GM19395 (cell line): ENCODE results near the gene CYFIP2.

Source experiments
- ATAC-seq: cut with Tn5 transposase; IDR thresholded peaks from one replicate; pipeline ENCODE4 v1.9.1; 2021; ENCODE audit warnings: mild to moderate bottlenecking, moderate library complexity; ENCODE audit not compliant: unreplicated experiment

CYFIP2 gene

DNA sequence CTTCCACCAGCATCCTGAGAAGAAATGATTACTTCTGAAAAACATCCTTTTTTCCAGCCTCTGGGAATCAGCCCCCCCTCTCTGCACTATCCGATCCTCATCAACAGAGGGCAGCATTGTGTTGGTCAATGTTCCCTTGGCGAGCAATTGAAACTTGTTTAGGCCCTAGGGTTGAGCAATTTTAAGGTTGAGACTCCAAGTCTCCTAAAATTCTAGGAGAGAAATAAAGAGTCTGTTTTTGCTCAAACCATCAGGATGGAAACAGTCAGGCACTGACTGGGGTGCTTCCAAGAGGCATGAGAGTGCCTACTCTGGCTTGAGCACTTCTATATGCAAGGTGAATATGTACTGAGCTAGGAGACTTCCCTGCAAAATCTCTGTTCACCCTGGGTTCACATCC lies 12.4 kb upstream of the CYFIP2 start:
- ATAC-seq: peak; percentile 64

DNA sequence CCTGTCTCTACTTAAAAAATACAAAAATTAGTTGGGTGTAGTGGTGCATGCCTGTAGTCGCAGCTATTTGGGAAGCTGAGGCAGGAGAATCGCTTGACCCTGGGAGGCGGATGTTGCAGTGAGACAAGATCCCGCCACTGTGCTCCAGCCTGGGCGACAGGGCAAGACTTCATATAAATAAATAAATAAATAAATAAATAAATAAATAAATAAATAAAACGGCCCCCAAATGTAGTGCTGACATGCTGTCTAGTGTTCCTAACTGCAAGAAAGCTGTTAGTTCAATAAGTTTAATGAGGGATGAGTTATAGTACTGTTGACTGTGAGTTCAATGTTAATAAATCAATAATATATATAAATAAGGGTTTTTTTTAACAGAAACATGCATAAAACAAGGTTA lies 7.5 kb upstream of the CYFIP2 start:
- no peak for ATAC-seq

DNA sequence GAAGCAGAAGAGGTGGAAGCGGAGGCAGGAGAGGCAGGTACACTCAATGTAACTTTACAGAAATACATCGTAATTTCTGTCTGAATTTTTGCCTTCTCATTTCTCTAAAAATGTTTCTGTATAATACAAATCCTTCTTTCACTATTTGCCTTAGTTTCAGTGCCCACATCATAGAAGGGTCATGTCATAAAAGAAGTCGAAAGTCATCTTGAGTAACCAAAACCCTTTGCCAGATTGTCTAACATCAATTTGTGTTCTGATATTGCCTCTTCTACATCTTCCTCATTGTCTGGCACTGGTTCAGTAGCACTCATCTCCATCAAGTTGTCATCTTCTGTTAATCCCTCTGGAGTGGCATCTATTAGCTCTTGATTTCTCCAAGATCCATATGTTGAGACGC lies 6.2 kb upstream of the CYFIP2 start:
- ATAC-seq: no peak

DNA sequence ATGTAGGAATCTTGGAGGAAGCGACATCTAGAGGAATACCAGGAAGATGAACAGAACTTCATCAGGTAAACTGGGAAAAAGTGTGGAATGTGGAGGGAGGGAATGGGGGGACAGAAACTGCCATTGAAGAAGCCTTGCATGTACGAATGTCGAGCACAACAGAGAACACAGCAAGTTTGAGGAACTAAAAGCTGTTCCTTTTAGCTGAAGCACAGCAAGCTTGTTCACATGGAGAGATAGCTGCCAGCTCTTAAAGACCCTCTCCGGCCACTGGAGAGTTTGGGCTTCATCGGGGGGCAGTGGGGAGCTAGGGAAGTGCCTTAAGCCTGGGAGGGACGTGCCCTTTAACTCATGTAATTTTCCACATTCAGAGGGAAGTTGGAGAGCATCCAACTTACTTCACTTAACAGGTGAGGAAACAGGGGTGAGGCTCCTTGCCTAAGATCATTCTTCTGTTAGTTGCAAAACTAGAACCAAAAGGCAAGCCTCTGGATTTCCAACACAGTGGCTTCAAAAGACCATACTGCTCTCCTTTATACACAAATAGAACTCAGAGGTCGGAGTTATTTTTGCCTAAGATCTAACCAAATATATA lies 2.3 kb upstream of the CYFIP2 start:
- no peak for ATAC-seq

DNA sequence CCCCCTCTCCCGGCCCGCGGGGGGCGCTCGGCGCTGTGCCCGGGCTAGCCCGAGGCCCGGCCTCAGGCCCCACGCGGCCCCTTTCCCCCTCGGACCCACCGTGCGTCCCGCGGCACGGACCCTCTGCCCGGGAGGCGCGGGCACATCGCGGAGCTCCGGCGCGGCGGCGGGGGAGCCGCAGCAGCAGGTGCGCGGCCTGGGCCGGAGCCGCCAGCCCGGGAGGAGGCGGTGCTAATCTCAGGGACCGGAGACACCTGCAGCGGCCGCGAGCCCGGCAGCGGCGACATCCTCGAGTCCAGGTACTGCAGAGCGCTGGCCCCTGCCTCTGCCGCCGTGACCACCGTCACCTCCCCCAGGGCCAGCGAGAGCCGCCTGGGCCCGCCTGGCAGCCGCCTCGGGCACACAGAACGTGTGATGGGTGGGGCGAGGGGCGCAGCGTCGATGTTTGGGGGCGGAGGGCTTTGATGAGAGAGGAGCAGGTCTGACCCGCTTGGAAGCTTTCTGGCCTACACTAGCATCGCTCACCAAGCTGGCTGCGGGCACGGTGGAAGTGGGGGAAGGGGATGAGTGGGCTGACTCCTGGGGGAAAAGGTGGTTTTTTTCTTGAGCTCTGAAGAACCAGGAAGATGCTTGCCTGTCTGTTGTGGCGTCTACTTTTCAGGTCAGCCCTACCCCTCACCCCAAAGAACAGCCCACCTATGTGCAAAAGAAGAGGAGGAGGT lies 524 bp downstream of the CYFIP2 start:
- ATAC-seq: peak; percentile 51

DNA sequence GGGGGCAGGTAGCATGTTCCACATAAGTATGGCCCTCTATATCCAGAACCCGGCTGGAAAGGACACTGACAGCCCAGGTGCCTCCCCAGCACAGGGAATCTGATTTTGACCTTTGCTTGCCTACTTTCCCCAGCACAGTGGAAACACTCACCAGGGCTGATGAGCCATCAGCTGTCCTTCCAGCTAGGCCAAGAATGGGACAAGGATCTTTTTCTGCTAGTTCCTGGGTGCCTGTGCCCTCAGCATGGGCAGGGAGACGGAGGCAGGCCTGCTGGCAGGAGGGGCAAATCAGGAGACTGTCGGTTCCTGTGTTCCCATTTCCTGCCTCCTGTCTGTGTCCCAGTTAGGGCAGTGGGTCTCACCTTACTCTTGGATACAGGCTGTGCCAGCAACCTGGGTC lies 1.1 kb downstream of the CYFIP2 start:
- ATAC-seq: no peak

DNA sequence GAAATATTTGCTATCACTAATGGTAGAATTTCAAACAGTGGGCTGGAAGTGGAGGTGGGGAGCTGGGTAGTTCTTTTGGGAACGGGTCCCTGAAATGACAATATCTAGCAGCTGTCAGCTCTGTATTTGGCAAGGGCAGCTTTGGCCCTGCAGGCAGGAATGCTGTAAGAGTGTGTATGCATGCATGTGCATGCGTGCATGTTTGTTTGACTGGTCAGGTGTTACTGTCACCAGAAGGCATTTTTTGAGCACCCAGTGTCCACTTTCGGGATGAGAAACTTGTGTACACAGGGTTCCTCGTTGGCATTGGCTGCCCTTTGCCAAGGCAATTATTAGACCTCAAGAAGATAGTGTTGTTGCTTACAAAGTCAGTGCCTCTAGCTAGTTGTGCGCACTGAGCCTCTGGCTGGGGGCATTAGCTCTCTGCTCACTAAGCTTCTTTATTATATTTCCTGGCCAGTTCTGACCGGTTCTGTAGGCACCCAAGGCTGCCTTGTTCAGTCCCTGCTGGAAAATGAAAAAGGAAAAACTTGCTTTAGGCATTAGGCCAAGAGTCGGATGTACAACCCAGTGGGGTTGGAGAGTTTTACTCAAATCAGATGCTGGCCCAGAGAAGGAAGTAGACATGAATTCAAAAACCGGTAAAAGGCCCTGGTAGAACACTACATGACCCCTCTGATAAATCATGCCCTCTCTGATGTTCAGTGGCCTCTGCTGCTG lies 2.0 kb downstream of the CYFIP2 start:
- no peak for ATAC-seq

DNA sequence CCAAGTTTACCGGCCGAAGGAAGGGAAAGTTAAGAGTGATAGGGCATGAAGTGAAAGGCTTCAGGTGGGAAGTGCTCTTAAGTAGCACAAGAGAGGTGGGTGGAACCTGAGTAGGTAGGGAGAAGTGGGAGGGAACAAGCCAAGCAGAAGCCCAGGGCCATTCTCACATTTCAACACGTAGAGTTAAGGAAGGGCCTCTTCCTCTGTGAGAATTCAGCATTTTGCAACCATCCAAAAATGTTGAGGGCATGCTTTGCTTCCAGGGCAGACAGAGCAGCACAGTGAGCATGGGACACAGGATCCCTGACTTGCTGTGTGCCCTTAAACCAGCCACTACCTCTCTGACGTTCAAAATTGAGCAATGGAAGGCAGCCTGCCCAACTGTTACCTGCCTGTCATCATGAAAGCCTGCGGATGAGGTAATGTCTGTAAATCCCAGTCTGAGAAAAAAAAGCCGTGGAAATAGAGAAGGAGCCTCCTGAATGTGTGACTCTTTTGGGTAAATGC lies 3.3 kb downstream of the CYFIP2 start:
- ATAC-seq: no peak

DNA sequence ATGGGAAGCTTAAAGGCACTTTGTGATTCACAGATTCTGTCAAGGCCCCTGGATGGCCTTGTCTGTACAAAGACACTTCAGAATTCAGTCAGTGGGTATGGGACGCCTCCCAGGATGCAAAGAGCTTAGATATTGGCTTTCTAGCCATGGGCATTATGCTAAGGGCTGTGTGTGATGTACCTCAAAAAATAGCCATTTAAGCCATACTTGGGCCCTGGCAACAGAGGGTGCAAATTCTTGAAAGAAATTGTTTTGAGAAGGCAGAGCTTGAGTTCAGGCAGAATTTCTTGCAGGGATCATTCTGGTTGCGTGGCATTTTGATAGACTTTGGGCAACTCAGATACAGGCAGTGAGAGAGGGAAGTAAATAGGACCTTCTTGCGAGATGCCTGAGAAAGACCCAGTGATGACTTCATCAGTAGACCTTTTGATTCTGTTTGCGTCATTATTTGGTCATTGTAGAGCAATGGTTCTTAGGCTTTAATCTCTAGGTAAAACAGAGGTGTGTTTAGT lies 3.9 kb downstream of the CYFIP2 start:
- ATAC-seq: no peak

DNA sequence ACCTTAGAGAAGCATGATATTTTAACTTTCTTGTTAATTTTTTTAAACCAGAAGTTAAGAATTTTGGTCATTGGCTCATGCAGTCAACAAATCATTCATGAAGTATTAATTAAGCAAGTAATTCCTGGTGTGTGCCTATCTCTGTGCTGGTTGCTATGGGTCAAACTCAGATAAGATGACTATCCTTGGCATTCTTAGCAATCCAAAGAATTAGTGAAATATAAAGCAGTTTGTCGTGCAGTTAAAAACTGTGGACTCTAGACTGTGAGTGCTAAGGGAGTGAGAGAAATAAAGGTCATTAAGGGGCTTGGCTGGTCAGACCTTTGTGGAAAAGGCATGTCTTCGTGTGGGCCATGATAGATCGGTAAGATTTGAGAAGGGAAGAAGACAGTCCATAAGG lies 4.8 kb downstream of the CYFIP2 start:
- no peak for ATAC-seq

DNA sequence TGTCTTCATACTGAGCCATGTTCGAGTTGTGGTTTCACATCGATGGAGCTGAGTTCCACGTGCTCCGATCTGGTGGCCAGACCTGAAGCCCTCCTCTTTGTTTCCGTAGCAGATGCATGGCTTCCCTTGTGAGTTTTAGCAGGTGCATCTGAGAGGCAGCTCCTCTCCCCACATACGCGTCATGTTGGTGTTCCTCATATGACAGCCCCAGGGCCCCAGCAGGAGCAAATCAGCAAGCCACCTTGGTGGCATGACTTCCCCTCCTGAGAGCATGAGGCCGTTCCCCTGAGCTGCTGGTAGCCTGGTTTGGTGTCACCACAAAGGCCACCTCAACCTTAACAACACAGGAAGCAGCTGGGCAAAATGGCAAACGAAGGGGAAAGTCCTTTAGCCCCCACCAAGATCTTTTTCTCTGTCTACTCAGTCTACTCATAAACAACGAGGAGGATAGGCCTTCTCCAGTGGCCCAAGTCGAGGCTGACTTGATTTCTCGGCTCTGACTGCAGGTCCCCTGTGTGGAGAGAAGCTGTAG lies 5.9 kb downstream of the CYFIP2 start:
- ATAC-seq: peak; percentile 85

DNA sequence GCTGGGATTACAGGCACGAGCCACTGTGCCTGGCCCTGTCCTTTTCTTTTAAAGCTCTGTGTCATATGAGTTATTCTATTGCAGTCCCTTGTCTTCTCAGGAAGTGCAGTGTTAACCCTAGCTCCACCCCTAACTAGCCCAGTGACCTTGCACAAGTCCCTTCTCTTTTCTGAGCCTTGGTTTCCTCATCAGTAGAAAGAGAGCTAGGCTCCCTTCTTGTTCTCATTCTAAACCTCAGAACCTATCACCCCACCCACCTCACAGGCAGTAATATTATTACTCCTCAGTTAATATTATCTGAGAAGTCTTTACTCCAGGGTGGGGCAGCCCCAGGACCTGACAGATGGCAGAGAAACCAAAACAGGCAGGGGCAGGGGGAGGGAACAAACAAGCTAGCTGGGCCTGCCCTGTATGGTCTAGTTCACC lies 7.2 kb downstream of the CYFIP2 start:
- peak; percentile 59 for ATAC-seq

DNA sequence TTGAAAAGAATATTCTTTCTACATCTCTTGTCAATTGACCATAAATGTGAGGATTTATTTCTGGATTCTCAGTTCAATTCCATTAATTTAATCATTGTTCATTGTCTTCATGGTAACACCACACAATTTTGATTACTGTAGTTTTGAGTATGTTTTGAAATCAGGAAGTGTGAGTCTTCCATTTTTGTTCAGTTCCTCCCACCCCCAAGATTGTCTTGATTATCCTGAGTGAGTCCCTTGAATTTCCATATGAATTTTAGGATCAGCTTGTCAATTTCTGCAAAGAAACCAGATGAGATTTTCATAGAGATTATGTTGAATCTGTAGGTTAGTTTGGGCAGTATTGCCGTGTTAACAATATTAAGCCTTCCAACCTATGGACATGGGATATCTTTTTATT lies 9.5 kb downstream of the CYFIP2 start:
- ATAC-seq: no peak

DNA sequence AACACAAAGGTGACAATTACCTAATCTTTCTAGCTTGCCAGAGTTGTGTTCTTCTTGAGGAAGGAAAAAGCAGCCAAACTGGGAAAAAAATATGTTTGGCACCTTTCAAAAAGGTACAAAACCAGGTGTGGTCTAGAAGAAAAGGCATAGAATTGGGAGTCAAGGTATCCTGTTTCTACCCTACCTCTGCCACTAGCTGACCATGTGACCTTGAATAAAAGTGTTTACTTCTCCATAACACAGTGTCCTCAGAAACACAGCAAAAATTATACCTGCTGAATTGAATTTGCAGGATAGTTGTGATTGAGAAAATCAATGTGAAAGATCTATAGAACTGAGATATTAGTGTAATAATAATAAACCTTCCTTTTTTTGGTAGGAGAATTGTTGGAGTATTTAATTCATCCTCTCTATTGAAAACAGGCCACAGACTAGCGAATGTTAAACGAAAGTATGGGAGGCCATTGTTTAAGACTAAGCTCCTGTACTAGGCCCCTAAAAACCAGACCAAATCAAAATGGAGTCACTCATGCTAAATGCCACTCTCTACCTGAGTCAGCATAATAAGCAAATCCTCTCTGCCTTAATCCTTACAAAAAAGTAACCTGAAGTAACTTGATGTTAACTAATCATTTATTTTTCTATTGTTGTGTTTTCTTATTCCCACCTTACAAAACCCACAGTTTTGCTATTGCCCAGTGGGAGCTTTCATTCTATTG lies 12.6 kb downstream of the CYFIP2 start:
- ATAC-seq: no peak

DNA sequence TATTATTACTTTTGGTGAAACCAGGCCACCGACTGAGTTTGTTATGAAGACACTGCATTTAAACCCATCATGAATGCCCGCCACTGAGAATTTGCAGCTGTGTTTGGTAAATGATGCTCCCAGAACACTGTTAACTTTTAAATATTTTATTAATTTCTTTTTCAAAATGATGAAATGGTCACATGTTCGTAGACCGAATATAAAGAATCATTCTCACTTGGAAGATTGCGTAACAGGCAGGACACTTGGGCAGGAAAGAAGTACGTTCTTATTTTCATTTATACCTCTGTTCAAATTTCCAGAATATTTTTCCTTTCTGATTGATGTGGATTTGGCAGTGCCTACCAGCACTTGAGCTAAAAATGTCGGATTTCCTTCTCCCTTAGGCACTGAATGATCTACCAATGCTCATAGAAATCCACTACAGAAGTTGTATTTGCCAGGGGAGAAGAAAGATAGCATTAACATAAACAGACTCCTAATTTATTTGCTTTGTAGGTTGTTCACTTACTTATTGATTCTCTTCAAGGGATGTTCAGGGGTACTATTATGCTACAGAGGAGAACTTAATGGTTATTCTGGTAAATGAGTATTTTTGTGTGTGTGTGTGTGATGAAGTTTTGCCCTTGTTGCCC lies 13.8 kb downstream of the CYFIP2 start:
- no peak for ATAC-seq

DNA sequence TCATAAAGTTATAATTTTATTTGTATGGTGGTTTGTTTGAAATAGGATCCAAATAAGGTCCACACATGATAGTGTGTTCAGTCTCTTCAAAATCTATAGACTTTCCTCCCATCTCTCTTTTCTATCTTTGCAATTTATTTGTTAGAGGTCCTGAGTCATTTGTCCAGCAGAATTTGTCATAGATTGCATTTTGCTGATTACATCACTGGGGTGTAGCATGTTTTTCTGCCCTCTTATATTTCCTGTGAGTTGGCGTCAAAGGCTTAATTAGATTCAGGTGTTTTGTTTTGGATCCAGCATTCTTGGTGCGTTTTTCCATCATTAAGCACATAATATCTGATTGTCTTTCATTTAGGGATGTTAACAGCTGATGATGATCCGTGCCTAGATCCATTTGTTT lies 15.0 kb downstream of the CYFIP2 start:
- no peak for ATAC-seq

DNA sequence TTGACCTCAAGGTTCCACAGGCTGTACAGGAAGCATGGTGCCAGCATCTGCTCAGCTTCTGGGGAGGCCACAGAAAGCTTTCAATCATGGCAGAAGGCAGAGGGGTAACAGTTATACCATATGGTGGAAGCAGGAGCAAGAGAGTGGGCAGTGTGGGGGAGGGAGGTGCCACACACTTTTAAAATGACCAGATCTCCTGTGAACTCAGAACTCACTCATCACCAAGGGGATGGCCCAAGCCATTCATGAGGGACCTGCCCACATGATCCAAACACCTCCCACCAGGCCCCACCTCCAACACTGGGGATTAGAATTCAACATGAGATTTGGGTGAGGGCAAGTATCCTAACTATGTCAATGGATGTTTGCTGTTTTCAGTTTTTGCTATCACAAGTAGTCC lies 16.2 kb downstream of the CYFIP2 start:
- ATAC-seq: no peak

DNA sequence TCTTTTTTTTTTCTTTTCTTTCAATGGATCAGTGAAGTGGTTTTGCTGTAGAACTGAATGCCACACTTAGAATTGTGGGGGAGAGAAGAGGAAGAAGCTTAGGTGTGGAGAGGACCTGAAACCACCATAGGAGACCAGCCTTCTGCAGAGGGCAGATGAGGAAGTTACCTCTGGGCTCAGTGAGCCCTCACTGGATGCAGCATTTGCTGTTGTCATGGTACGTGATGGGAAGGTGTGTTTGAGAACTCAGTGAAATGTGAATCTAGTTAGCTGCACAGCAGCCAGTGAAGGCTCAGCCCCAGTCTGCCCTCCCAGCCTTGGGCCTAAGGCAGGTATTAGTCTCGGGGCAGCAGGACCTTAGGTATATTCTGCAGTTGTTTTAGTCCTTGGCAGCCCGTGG lies 17.5 kb downstream of the CYFIP2 start:
- peak; percentile 99 for ATAC-seq

DNA sequence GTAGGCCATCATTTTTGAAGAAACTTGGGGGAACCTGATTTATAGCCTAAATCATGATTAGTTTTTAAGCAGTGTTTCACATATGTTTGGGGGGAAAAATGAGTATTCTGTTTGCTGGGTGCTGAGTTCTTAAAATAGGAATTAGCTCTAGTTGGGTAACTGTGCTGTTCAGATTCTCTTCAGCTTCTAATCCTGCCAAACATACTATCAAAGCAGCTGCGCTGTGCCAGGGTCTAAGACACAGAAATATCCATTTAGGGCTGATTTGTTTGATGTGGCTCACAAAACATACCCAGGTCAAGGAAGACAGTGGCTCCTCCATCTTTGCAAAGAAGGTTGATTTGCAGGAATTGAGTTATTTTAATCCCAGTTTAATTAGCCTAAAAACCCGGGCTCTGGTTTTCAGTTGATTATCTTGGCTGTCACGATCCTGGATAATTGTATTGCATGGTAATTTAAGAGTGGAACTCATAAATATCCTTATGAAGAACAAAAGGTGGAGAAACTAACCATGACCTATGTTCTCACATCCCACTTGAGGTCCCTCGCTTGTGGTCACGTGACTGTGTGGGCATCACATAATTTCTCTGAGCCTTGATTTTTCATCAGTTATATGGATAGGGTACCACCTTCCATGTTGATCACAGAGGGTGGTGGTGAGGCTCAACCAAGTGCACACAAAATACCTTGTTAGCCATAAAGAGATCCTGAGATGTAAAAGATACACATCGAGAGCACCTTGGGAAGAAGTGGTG lies 18.7 kb downstream of the CYFIP2 start:
- ATAC-seq: no peak
